H1 (cell line): ENCODE measurements around the gene ACTBL2. TPM values are rescaled to one million over a fixed set of nuclear protein-coding genes. Genes with fewer than 3 reads are reported as not detected.

ENCODE experiments used
- CTCF ChIA-PET: fragments of 300-600 bp; sonication (Branson Sonifier 250); formaldehyde crosslinking; loops from one replicate; lab custom pipeline; 2021; ENCODE audit not compliant: partially characterized antibody; lab: Charles Lee
- POLR2A ChIA-PET: fragments of 300-600 bp; sonication (Branson Sonifier 250); formaldehyde crosslinking; loops from one replicate; lab custom pipeline; 2021; ENCODE audit warnings: inconsistent platforms; ENCODE audit not compliant: partially characterized antibody; lab: Charles Lee
- DNase-seq, 2 experiments: peaks; one replicate each; pipeline versions ENCODE4 v3.0.0 to v3.0.0-alpha.2; 2010 to 2022; ENCODE audit warnings: low spot score in 2 of 2, low read depth in 1 of 2, mixed read lengths in 1 of 2
- FAIRE-seq: peaks from 2 replicates; lab custom pipeline; 2011; peaks lifted over from hg19 to GRCh38; lab: Jason Lieb, UNC
- H2AFZ ChIP-seq: 2 replicates; pipeline ENCODE4 v1.8.1; 2012; ENCODE audit warnings: low read length, inconsistent platforms
- H2AK5ac ChIP-seq: 2 replicates; pipeline ENCODE4 v1.6.1; 2013; ENCODE audit warnings: low read depth, low read length
- H2BK120ac ChIP-seq: replicated peaks from 2 replicates; pipeline ENCODE3; 2013; ENCODE audit warnings: low read depth, low read length, inconsistent platforms
- H2BK12ac ChIP-seq: 2 replicates; pipeline ENCODE4 v1.6.1; 2013; ENCODE audit warnings: low read depth, low read length
- H2BK15ac ChIP-seq: 2 replicates; pipeline ENCODE4 v1.6.1; 2013; ENCODE audit warnings: low read length
- H2BK20ac ChIP-seq: 2 replicates; pipeline ENCODE4 v1.6.1; 2013; ENCODE audit warnings: low read length
- H2BK5ac ChIP-seq: 2 replicates; pipeline ENCODE4 v1.6.1; 2013; ENCODE audit warnings: low read depth, low read length
- H3K14ac ChIP-seq: 2 replicates; pipeline ENCODE4 v1.6.1; 2013; ENCODE audit warnings: inconsistent platforms; ENCODE audit not compliant: insufficient read length
- H3K18ac ChIP-seq: 2 replicates; pipeline ENCODE4 v1.6.1; 2013; ENCODE audit warnings: low read length; ENCODE audit errors: extremely low read depth
- H3K23ac ChIP-seq: 2 replicates; pipeline ENCODE4 v1.6.1; 2013; ENCODE audit warnings: inconsistent platforms; ENCODE audit not compliant: insufficient read length
- H3K23me2 ChIP-seq: 2 replicates; pipeline ENCODE4 v1.6.1; 2013; ENCODE audit warnings: low read depth, low read length
- H3K27ac ChIP-seq: 2 replicates; pipeline ENCODE4 v1.6.1; 2011; ENCODE audit warnings: low read depth, low read length, inconsistent platforms
- H3K27me3 ChIP-seq, 4 experiments: replicated peaks in 1 of 4; 1 replicate in 1 of 4; 2 replicates in 3 of 4; pipeline versions ENCODE4 v1.6.1 to v1.8.1; 2011 to 2013; ENCODE audit warnings: low read length in 3 of 4, mild to moderate bottlenecking in 3 of 4, inconsistent platforms in 2 of 4, mixed read lengths in 2 of 4, moderate library complexity in 1 of 4; ENCODE audit not compliant: control insufficient read depth in 3 of 4, insufficient read depth in 3 of 4; ENCODE audit errors: extremely low read depth in 1 of 4
- H3K36me3 ChIP-seq, 4 experiments: 2 replicates each; pipeline versions ENCODE4 v1.6.1 to v1.8.1; 2011 to 2013; ENCODE audit warnings: mild to moderate bottlenecking in 4 of 4, low read length in 3 of 4, moderate library complexity in 2 of 4, control low read depth in 1 of 4, inconsistent platforms in 1 of 4; ENCODE audit not compliant: insufficient read depth in 4 of 4, control insufficient read depth in 2 of 4
- H3K4ac ChIP-seq: replicated peaks from 2 replicates; pipeline ENCODE3; 2013; ENCODE audit warnings: low read length, low read depth, mixed read lengths, inconsistent platforms; ENCODE audit not compliant: insufficient read length
- H3K4me1 ChIP-seq, 4 experiments: replicated peaks in 1 of 4; 1 replicate in 1 of 4; 2 replicates in 3 of 4; pipeline versions ENCODE4 v1.6.1 to v1.8.1; 2011 to 2013; ENCODE audit warnings: low read length in 3 of 4, inconsistent platforms in 2 of 4, mixed read lengths in 1 of 4; ENCODE audit not compliant: insufficient read depth in 4 of 4, control insufficient read depth in 3 of 4
- H3K4me2 ChIP-seq, 2 experiments: 2 replicates each; pipeline versions ENCODE4 v1.6.1 to v1.8.1; 2011 to 2013; ENCODE audit warnings: low read depth in 2 of 2, low read length in 2 of 2, control low read depth in 1 of 2, inconsistent platforms in 1 of 2, mild to moderate bottlenecking in 1 of 2; ENCODE audit not compliant: insufficient read depth in 1 of 2
- H3K4me3 ChIP-seq, 4 experiments: fragments of 200-600, 300-600 bp in 1 of 4; sonication (generic), shearing (Covaris generic), sonication (Bioruptor Twin) in 1 of 4; 2 replicates each; pipeline versions ENCODE4 v1.5.1 to v1.8.1; 2011 to 2016; ENCODE audit warnings: low read length in 4 of 4, low read depth in 3 of 4, control low read depth in 2 of 4, inconsistent platforms in 2 of 4, mild to moderate bottlenecking in 2 of 4, mixed read lengths in 1 of 4, moderate library complexity in 1 of 4; ENCODE audit not compliant: insufficient read depth in 2 of 4; ENCODE audit errors: extremely low read depth in 1 of 4
- H3K56ac ChIP-seq: replicated peaks from 2 replicates; pipeline ENCODE3; 2013; ENCODE audit warnings: low read depth, mild to moderate bottlenecking, mixed read lengths, low read length, inconsistent platforms; ENCODE audit not compliant: insufficient read length
- H3K79me1 ChIP-seq: 2 replicates; pipeline ENCODE4 v1.6.1; 2013; ENCODE audit warnings: low read depth, low read length, control low read depth
- H3K79me2 ChIP-seq, 2 experiments: 2 replicates each; pipeline versions ENCODE4 v1.6.1 to v1.8.1; 2012 to 2013; ENCODE audit warnings: low read length in 2 of 2, mild to moderate bottlenecking in 2 of 2, inconsistent platforms in 1 of 2; ENCODE audit not compliant: insufficient read depth in 2 of 2, control insufficient read depth in 1 of 2
- H3K9ac ChIP-seq, 4 experiments: replicated peaks in 1 of 4; 1 replicate in 1 of 4; 2 replicates in 3 of 4; pipeline versions ENCODE4 v1.6.1 to v1.8.1; 2011 to 2013; ENCODE audit warnings: low read depth in 3 of 4, low read length in 3 of 4, control low read depth in 2 of 4, mild to moderate bottlenecking in 2 of 4, moderate library complexity in 2 of 4, inconsistent platforms in 1 of 4; ENCODE audit errors: extremely low read depth in 1 of 4
- H3K9me3 ChIP-seq, 2 experiments: 2 replicates each; pipeline versions ENCODE4 v1.6.1 to v1.8.1; 2012 to 2013; ENCODE audit warnings: mild to moderate bottlenecking in 2 of 2, moderate library complexity in 2 of 2, control low read depth in 1 of 2, inconsistent platforms in 1 of 2, low read depth in 1 of 2, low read length in 1 of 2, mixed read lengths in 1 of 2; ENCODE audit not compliant: insufficient read depth in 2 of 2
- H4K20me1 ChIP-seq, 2 experiments: replicated peaks in 1 of 2; 2 replicates each; pipeline versions ENCODE3 to v1.8.1; 2011 to 2013; ENCODE audit warnings: inconsistent platforms in 2 of 2, low read length in 2 of 2, mild to moderate bottlenecking in 1 of 2; ENCODE audit not compliant: insufficient read depth in 2 of 2, control insufficient read depth in 1 of 2
- H4K5ac ChIP-seq: 2 replicates; pipeline ENCODE4 v1.6.1; 2013; ENCODE audit warnings: low read length, low read depth, mixed read lengths, inconsistent platforms; ENCODE audit not compliant: insufficient read length
- H4K8ac ChIP-seq: 2 replicates; pipeline ENCODE4 v1.8.0; 2013; ENCODE audit warnings: mild to moderate bottlenecking, moderate library complexity, low read length, inconsistent platforms; ENCODE audit not compliant: insufficient read depth; ENCODE audit errors: extremely low read depth
- H4K91ac ChIP-seq: replicated peaks from 2 replicates; pipeline ENCODE3; 2013; ENCODE audit warnings: low read length, mixed read lengths, inconsistent platforms; ENCODE audit not compliant: insufficient read length
- CTBP2 ChIP-seq: IDR thresholded peaks from 2 replicates; pipeline ENCODE4 v1.7.0; 2011; ENCODE audit warnings: borderline replicate concordance, mild to moderate bottlenecking, moderate library complexity, mixed read lengths, low read length; ENCODE audit not compliant: insufficient read depth, insufficient read length
- EZH2 ChIP-seq: fragments of 200-600 bp; sonication (generic); IDR thresholded peaks from 2 replicates; pipeline ENCODE4 v1.7.1; 2012; ENCODE audit warnings: low read depth, mild to moderate bottlenecking, moderate library complexity, low read length, inconsistent platforms; ENCODE audit not compliant: severe bottlenecking
- HDAC2 ChIP-seq, 2 experiments: fragments of 300-600 bp in 1 of 2; sonication (generic) in 1 of 2; IDR thresholded peaks; 2 replicates each; pipeline ENCODE4 v1.6.1; 2011 to 2012; ENCODE audit warnings: low read depth in 2 of 2, low read length in 2 of 2, mild to moderate bottlenecking in 2 of 2, moderate library complexity in 2 of 2, borderline replicate concordance in 1 of 2, inconsistent platforms in 1 of 2
- KDM5A ChIP-seq: fragments of 200-600 bp; IDR thresholded peaks from 2 replicates; pipeline ENCODE4 v1.7.1; 2012; ENCODE audit warnings: mild to moderate bottlenecking, low read length, inconsistent platforms, mixed read lengths
- NRF1 ChIP-seq: IDR thresholded peaks from 2 replicates; pipeline ENCODE4 v1.6.1; 2011; ENCODE audit warnings: mild to moderate bottlenecking, low read depth, low read length, improper control_type of control experiment
- PHF8 ChIP-seq: fragments of 200-600 bp; sonication (generic); conservative IDR thresholded peaks from 2 replicates; pipeline ENCODE4 v1.7.1; 2012; ENCODE audit warnings: low read depth, mild to moderate bottlenecking, inconsistent platforms, low read length, moderate library complexity
- RAD21 ChIP-seq, 2 experiments: IDR thresholded peaks in 1 of 2; conservative IDR thresholded peaks in 1 of 2; 2 replicates each; pipeline ENCODE4 v1.6.1; 2011; ENCODE audit warnings: low read depth in 2 of 2, low read length in 2 of 2, improper control_type of control experiment in 1 of 2, inconsistent platforms in 1 of 2, mild to moderate bottlenecking in 1 of 2, moderate library complexity in 1 of 2
- RNF2 ChIP-seq: fragments of 200-900, 300-1000 bp; sonication (generic); IDR thresholded peaks from 2 replicates; pipeline ENCODE4 v1.7.1; 2016; ENCODE audit warnings: borderline replicate concordance, low read depth, mild to moderate bottlenecking, antibody characterized with exemption, low read length; ENCODE audit not compliant: poor library complexity, severe bottlenecking; ENCODE audit errors: missing control alignments
- RXRA ChIP-seq: IDR thresholded peaks from 2 replicates; pipeline ENCODE4 v1.6.1; 2011; ENCODE audit warnings: low read depth, mild to moderate bottlenecking, low read length, moderate library complexity; ENCODE audit not compliant: insufficient read depth
- SIX5 ChIP-seq: IDR thresholded peaks from 2 replicates; pipeline ENCODE4 v1.6.1; 2011; ENCODE audit warnings: mild to moderate bottlenecking, low read depth, low read length
- TAF1 ChIP-seq: IDR thresholded peaks from 2 replicates; pipeline ENCODE4 v1.6.1; 2011; ENCODE audit warnings: mild to moderate bottlenecking, low read depth, low read length
- YY1 ChIP-seq: IDR thresholded peaks from 2 replicates; pipeline ENCODE4 v1.6.1; 2011; ENCODE audit warnings: low read depth, mild to moderate bottlenecking, low read length
- ZNF274 ChIP-seq: IDR thresholded peaks from 2 replicates; pipeline ENCODE4 v1.7.0; 2012; ENCODE audit warnings: low read length, borderline replicate concordance; ENCODE audit errors: extremely low read depth
- WGBS, 2 experiments: shearing (Covaris generic) in 1 of 2; methylation state at CpG; one replicate each; pipeline versions ENCODE4 v1.1.6 to v1.1.7; 2013 to 2015; ENCODE audit warnings: low lambda C conversion rate in 2 of 2, mixed read lengths in 2 of 2, inconsistent platforms in 1 of 2, low coverage in 1 of 2, missing lambda C conversion rate in 1 of 2; ENCODE audit not compliant: insufficient replicate concordance in 2 of 2, insufficient coverage in 1 of 2, insufficient read length in 1 of 2; ENCODE audit errors: extremely low coverage in 1 of 2, missing lambda C conversion rate in 1 of 2; 5-methylcytosine and 5-hydroxymethylcytosine counted together
- polyA plus RNA-seq, 7 experiments: library from polyadenylated mRNA; depleted of rRNA in 3 of 7; stranded (reverse) in 5 of 7; unstranded in 2 of 7; fragments of >200 nt in 5 of 7; fragments of 200-250 nt in 2 of 7; gene quantifications; 1 replicate in 5 of 7; 2 replicates in 1 of 7; 4 replicates in 1 of 7; pipeline versions ENCODE4 v1.2.1 to v1.2.3, GENCODE V29; 2011 to 2013; ENCODE audit warnings: missing spikeins in 2 of 7, mixed read lengths in 2 of 7
- total RNA-seq: library from RNA; stranded (reverse); fragmentation: NEBNext Ultra II Directional; extraction: Animal tissue kit (Norgen Biotek cat#: 25700); gene quantifications from 2 replicates; pipeline ENCODE4 v1.2.1, GENCODE V29; 2021

Gene ACTBL2
- total and polyA plus RNA-seq, 2 of the 8 experiments (the other 6 are each of a cell fraction or from before 2014, with no cell fraction given), result not detected

DNA sequence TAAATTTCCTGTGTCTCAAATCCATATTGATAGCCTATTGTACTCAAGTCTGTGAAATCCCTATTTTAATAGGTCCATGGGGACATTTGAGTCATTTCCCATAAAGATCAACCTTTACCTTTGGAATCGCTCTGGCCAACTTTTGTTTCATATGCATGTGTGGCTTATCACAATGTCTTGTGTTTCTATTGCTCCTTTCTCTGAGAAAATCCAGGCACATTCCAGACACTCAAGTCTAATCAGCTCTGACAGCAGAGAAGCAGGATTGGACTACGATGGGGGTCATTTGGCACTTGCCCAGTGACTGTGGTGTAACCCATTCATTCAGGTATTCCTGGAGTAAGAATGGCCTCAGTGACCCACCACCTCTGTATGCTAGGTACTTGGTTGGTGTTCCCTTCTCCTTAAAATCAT, 48.4 kb downstream of the ACTBL2 start:
- H2BK20ac ChIP-seq, result no peak overlapping the region
- H2BK12ac ChIP-seq, result no peak overlapping the region
- POLR2A ChIA-PET, result no interaction called here
- CTCF ChIA-PET, result interaction anchor here (0.8 to 1.7 kb wide), 6 partner anchors 10 to 375 kb away, joined by 3 to 4 read pairs (median 3); no protein-coding TSS in a partner anchor
- no peaks in the 10 kb centered on the region for H3K9me3 ChIP-seq
- H3K4me3 ChIP-seq, result no peak overlapping the region
- H3K36me3 ChIP-seq, result no peaks in the 10 kb centered on the region
- H3K4me1 ChIP-seq, result no peaks in the 10 kb centered on the region
- H2BK15ac ChIP-seq, result no peak overlapping the region
- no peak overlapping the region for H4K91ac ChIP-seq
- no peak overlapping the region for H3K4ac ChIP-seq
- no peaks in the 10 kb centered on the region for H4K20me1 ChIP-seq
- no peak overlapping the region for H3K14ac ChIP-seq
- H3K4me2 ChIP-seq, result no peak overlapping the region
- no peaks in the 10 kb centered on the region for H3K27me3 ChIP-seq
- H3K56ac ChIP-seq, result no peak overlapping the region
- no peak overlapping the region for H2AFZ ChIP-seq
- DNase-seq (no peak), FAIRE-seq (no peak)
- H3K18ac ChIP-seq, result no peak overlapping the region
- H4K8ac ChIP-seq, result no peak overlapping the region
- H2BK5ac ChIP-seq, result no peak overlapping the region
- H2AK5ac ChIP-seq, result no peak overlapping the region
- no peaks in the 10 kb centered on the region for H3K23me2 ChIP-seq
- H3K9ac ChIP-seq, result no peak overlapping the region
- no peaks in the 10 kb centered on the region for H3K79me1 ChIP-seq
- H3K27ac ChIP-seq, result no peak overlapping the region
- no peak overlapping the region for H2BK120ac ChIP-seq
- no peak overlapping the region for H3K23ac ChIP-seq
- H4K5ac ChIP-seq, result no peak overlapping the region
- 93% methylated on average over 2 of the region's 2 CpGs; no CpG with 5 or more reads in 1 of the 2 experiments for whole genome bisulfite sequencing, 2 experiments
- no peaks in the 10 kb centered on the region for H3K79me2 ChIP-seq
- no peak for TF ChIP-seq TAF1
- TF ChIP-seq NRF1, result no peak
- no peak for TF ChIP-seq RXRA
- no peak for TF ChIP-seq ZNF274
- TF ChIP-seq EZH2, result no peak
- no peak for TF ChIP-seq RNF2
- TF ChIP-seq PHF8, result no peak
- no peak for TF ChIP-seq KDM5A
- no peak for TF ChIP-seq YY1
- no peak for TF ChIP-seq RAD21 (IDR thresholded peaks at IDR 0.05 in 1 of 2, conservative IDR thresholded peaks at IDR 0.05 in 1 of 2; ENCODE audit: low read depth in 2 of 2, low read length in 2 of 2)
- TF ChIP-seq SIX5, result no peak
- TF ChIP-seq HDAC2 (IDR thresholded peaks at IDR 0.05; ENCODE audit: borderline replicate concordance in 1 of 2, low read depth in 2 of 2, low read length in 2 of 2), result no peak
- TF ChIP-seq CTBP2, result no peak
